ENCODE results near the gene EPRS1.
"Not testable (repeated sequence)": the region's sequence is repeated elsewhere in the genome, so short reads cannot be mapped to it uniquely, and the experiment has no call there.

EPRS1 gene

DNA sequence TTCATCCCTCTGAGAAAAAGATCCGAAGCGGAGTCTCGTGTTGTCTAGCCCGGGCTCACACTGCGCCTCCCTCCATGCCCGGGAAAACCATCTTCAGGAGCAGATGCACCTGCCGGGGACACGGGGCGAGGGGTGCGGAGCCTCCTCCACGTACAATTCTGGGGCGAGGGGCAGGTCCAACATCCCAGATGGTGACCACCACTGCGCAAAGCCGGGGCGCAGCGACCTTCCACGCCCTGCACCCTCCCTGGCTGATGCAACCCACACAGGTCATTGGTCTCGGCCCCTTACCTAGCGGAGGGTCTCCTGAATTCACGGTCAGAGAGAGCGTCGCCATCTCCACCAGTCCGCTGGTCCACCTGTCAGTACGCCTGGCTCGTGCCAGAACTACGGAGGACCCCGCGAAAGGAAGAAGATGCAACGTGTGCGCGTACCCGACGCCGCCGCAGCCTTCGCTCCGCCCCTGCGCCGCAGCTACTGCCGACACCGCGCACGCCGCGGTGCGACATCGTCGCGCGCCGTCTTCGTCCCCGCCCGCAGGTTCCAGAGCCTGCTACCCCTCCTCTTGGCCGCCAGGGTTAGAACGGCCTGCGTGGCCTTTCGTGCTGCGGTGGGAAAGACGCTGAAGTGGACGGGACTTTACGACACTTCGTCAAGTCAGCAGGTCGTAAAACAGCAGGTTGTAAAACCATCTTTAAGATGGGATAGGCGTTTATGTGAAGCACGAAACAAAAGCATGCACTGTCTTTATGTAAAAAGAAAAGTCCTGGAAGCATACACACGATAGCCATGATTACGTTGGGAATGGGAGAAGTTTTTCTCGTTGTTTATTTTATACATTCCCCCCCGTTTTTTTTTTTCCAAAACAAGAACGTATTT lies at the start of gene EPRS1:
Gene EPRS1, minus strand, starts transcription at position 454 of the 879 bp plus-strand sequence. Its CDS starts 117 bp downstream, at position 337.
- DNase-seq = peak; percentile 70

DNA sequence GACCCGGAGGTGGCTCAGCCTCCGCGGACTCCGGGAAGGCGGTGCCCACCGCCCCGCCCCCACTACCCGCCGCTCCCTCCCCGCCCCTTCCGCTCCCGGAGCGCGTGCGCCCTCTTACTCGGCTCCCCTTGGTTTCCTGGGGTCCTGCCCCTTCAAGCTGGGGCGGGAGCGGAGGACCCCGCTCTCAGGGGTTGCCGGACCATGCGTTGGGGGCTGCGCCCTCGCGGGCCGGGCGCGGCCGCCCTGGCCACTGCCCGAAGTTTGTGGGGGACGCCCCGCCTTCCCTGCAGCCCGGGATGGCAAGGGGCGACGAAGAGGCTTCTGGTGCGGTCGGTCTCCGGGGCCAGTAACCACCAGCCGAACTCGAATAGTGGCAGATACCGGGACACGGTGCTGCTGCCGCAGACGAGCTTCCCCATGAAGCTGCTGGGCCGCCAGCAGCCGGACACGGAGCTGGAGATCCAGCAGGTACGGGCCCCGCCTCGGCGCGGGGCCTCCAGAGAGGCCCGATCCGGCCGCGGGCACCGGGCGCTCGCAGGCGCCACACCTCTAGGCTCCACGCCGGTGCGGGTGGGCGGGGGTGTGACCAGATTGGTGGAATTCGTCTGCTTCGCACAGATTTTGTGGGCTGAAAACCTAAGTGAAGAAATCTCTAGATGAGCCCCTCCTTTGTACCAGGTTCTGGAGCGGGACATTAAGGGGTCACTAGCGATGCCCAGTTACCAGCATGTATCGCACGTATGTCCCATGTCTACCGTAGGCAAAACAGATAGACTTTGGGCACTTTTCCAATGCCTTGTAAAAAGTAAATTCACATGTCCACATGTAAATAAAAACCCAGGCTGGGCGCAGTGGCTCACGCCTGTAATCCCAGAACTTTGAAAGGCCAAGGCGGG lies 48.0 kb upstream of the EPRS1 start, which contains the start of gene IARS2:
Gene IARS2, plus strand, starts transcription at position 117 of the 896 bp plus-strand sequence. Its CDS starts 85 bp downstream, at position 202.
- no peak for DNase-seq

DNA sequence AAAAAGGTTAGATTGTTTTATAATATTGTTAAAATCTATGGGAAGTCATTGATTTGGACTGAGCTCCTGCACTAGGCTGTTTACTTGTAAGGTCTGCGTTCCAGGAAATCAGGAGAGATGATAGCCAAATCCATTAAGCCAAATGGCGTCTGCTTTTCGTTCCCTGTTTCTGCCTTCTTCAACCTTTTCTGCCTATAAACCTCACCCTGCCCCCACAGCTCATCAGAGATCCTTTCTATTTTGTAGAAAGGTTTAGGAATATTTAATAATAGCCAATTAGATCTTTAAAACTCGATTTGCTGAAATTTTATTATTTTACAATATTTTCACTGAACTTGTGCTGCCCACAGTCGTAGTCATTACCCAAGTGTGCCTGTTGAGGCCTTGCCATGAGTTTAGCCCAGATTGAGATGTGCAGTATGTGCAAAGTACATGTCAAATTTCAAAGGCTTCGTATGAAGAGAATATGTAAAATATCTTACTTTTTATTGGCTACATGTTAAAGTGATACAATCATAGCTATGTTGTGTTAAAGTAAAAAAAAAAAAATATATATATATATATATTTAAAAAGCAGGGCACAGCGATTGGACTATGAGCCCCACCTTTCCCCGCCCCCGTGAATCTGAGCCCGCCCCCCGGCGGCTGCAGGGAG lies 47.2 kb upstream of the EPRS1 start:
- DNase-seq = no peak

DNA sequence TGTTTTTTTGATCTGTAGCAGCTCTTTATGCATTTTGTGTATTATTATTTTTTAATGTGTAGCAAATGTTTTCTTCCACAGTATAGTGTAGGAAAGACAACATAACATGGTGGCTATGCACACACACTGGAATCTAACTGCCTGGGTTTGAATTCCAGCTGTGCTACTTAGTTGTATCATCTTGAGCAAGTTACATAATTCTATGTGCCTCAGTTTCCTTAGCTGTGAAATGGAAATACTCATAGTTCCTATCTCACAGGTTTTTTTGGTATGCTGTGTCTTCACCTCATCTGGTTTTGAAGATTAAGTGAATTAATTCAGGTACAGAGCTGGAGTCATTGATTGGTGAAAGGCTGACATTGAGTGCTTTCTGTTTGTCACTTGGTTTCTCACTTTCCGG lies 46.4 kb upstream of the EPRS1 start:
- DNase-seq = no peak

DNA sequence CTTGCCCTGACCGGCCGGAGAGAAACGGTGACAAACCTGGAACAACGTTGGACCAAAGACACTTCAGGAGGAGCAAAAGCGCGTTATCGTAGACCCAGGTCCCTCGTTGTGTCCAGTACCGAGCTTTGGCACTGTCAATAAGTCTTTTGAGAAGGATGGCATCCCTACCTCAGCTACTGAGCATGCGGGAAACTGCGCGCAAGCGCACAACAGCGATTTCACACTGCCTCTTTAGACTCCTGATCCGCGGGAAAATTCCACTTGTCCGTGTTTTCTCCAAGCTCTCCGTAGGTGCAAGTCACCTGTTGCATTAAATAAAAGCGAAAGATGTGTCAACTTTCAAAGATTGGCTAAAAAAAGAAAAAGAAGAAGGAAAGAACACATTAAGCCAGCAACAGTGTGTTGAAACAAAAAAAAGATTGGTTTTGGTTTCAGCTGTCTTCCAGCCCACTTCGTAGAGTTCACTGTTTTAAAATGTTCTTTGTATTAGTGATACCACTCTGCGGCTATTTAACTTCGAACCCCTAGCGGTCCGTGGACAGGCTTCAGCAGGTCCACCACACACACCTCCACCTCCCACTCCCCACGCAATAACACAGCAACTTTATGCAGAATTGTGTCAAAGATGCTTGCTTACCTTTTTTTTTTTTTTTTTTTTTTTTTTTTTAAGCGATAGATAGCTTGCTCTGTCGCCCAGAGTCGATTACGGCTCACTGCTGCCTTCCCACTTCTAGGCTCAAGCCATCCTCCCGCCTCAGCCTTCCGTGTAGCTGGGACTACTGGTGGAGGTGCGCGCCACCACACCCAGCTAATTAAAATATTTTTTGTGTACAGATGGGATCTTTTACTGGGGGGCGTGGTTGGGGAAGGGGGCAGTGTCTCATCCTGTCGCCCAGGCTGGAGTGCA lies 43.6 kb upstream of the EPRS1 start, which contains the start of gene BPNT1:
Gene BPNT1, minus strand, starts transcription at position 139 of the 907 bp plus-strand sequence. CDS start 9,942 bp downstream, outside the sequence.
- peak; percentile 62 for DNase-seq

DNA sequence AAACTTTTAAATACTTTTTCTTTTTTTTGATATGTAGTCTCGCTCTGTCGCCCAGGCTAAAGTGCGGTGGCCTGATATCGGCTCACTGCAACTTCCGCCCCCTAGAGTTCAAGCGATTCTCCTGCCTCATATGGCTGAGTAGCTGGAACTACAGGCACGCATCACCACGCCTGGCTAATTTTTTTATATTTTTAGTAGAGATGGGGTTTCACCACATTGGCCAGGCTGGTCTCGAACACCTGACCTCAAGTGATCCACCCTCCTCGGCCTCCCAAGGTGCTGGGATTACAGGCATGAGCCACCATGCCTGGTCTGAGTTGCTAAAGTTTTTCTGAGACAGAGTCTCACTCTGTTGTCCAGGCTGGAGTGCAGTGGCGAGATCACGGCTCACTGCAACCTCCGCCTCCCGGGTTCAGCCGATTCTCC lies 40.0 kb upstream of the EPRS1 start:
- DNase-seq = not testable (repeated sequence)

DNA sequence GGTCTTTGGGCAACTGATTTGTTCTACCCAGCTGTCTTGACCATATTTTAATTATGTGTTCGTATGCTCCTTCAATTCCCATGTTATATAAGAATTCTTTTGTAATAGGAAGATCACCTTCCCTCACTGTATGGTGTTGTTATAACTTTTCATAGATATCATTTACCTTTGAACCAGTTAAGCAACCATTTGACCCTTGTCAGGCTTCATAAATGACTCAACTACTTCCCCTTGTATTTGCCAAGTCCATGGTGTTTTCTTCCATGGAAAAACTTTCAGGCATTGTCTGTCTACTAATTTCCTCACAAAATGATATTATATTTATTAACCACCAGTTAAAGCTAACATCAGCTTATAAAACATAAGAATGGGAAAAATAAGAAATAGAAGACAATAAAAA lies 38.2 kb upstream of the EPRS1 start:
- no peak for DNase-seq

DNA sequence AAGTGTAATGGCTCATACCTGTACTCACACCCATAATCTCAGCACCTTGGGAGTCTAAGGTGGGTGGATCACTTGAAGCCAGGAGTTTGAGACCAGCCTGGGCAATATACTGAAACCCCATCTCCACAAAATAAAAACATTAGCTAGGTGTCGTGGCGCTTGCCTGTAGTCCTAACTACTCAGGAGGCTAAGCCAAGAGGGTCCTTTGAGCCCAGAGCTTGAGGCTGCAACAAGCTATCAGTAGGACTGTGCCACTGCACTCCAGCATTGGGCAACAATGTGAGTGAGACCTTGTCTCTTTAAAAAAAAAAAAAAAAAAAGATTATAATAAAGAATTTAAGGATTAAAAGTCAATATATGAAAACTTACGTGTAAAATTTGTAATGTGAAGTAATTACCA lies 31.6 kb upstream of the EPRS1 start:
- no peak for DNase-seq

DNA sequence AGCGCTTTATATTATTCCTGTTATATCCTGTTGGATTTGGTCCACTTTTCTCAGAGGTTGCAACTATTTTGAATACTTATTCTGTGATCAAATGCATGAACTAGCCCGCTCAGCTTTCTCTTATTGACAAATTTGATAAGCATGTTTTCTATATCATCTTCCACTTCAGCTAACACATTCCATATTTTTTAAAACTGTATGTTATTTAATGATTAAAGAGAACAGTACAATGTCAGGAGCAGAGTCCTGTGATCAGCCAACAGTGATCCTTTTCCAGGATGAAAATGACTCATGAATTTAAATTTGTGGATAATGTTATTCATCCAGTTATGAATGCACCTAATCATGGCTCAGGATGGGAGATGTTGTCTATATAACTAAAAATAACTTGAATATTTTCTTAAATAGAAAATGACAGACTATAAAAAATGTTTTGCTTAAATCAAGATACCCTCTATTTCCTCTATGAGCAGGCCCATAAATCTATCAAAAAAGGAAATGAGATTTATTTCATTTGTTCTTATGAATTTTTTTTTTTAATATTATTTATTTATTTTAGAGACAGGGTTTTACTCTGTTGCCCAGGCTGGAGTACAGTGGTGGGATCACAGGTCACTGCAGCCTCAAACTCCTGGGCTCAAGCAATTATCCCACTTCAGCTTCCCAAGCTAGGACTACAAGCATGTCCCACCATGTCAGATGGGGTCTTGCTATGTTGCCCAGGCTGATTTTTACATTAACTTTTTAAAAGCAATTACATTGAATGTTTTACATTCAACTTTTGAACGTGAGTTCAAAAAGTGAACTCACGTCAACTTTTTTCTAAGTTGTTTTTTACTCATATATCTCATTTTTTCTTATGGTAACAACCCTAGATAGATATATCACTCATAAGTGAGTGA lies 30.8 kb upstream of the EPRS1 start:
- no peak for DNase-seq

DNA sequence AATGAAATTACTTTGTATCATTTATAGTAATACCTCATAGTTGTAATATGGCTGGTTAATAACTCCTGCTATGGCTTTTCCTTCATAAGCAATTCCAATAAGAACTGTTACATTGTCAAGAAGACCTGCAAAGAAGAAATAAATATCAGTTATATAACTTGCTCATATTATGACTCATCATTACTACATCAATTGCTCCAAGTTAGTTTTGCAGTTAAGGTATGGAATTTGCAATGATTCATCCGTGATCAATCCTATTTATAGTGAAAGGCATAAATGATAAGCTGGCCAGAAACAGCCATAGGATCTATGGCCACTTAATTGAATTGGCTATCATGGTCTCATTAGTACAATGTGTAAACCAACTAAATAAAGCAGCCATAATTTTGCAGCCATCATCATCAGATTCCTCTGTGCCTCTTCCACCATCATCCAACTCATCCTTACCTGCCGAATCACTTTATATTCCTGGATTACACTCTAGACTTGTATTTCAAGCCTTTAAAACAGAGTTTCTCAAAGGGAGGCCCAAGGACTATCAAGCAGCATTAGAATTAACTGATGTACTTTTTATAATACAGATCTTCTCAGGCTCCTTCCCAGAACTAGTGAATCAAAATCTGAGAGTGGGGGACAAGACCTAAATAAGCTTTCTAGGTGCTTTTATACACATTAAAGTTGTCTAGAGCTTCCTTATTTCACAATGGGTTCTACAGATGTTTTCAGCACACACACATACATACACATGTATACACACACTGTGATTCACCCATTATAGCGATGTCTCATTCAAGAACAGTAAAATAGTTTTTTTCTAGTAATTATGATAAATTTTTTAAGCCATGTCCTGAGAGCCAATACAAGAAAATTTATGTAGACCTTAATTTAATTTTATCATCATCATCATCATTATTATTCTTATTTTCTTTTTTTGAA lies 21.2 kb upstream of the EPRS1 start:
- DNase-seq = no peak

DNA sequence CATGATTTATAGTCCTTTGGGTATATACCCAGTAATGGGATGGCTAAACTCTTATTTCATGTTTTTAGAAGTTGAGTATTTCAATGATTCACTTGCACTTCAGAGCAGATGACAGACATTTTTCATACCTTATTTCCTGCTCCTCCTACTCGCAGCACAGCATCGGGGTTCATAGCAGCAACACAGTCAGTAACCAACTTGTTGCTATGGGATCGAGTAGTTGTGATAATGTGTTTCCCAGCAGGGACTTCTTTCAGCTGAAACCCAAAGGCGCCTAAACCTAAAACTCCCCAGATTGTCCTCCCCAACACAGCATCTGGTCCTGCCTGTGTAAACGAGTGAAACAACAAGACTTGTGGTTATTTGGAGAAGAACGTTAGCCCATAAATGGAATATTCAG lies 16.3 kb upstream of the EPRS1 start:
- no peak for DNase-seq

DNA sequence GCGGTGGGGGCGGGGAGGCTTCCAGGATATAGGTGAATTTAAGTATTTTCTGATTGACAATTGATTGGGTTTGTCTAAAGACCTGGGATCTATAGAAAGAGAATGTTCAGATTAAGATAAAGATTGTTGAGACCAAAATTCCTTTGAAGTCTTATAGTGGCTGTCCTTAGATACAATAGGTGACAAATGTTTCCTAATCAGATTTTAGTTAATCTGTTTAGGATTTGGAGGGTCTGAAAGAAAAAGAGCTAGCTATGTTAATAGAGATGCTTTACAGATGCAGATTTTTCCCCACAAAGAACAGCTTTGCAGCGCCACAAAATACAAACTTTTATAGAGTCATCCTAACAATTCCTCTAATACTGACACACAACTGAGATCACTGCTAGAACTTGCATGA lies 14.6 kb upstream of the EPRS1 start:
- no peak for DNase-seq

DNA sequence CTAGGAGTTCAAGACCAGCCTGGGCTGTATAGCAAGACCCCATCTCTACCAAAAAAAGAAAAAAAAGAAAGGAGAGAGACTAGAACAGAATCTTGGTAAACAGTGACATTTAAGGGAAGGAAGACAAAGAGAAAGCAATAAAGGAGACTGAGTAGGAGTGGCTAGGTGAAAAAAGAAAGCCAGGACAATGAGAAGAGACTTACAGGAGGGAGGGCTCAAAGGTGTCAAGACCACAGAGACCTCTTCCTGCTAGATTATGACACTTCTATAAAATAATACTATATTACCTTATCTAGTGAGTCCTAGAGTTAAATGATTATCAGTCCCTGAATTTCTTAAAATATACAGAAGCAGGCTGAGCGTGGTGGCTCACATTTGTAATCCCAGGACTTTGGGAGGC lies 10.1 kb upstream of the EPRS1 start:
- DNase-seq = no peak

DNA sequence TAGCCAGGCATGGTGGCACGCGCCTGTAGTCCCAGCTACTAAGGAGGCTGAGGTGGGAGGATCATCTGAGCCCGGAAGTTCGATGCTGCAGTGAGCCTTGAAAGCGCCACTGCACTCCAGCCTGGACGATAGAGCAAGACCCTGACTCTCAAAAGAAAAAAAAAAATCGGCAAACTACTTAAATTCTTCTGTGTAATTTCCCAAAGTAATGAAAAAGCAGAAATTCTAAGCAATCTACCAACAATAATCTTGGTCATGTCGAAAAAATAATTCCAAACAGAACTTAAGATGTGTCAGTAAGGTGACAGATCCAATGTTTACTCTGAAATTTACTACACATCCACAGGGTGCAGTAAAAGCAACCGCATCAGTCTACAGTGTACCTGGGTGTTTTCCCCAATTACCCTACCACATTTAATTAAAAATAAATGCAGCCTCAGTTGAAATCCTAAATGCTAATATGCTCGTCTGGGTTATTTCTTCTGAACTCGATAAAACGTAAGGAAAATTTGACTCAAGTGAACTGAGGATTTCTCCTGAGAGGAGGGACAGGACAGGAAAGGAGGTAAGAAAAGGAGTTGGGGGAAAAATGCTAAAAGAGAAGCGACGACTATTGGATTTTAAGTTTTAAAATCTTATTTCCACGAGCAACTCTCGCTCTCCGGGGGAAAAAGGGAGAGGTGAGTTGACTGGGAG lies 801 bp downstream of the EPRS1 start:
- no peak for DNase-seq

DNA sequence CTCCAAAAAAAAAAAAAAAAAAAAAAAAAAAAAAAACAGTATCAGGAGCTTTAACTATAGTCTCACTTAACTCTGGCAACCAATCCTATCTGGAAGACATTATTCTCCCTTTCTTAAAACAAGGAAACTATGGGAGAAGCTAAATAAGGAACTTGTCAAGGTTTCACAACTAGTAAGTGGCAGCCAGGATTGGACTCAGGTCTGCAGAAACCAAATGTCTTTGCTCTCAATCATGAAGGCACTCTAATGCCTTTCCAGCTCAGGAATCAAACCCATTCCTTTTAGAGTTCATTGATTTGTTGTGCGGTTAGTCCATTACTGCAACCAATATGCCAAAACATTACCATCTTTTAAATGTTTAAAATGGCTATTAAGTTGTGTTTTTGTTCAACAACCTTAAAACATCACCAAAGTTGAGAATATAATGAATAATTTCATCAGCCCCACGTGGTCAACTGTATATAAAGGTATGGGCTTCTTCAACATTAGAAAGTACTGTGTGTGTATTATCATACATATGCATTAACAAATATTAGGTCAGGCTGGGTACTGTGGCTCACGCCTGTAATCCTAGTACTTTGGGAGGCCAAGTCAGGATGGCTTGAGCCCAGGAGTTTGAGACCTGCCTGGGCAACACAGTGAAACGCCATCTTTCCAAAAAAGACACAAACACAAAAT lies 1.5 kb downstream of the EPRS1 start:
- DNase-seq = no peak

DNA sequence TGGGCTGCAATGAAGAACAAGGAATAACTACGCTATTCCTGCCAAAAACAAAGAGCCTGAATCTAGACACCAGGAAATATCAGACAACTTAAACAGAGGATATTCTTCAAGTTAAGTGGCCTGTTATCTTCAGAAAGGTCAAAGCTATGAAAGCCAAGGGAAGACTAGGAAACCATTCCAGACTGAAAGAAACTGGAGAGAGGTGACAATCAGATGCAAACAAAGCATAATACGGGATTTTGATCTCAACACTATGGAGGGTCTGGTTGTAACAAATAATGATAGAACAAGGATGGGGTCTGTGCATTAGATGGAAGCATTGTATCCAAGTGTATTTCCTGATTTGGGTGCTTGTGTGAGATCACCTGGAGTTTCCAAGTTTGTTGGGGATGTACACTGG lies 2.7 kb downstream of the EPRS1 start:
- no peak for DNase-seq

DNA sequence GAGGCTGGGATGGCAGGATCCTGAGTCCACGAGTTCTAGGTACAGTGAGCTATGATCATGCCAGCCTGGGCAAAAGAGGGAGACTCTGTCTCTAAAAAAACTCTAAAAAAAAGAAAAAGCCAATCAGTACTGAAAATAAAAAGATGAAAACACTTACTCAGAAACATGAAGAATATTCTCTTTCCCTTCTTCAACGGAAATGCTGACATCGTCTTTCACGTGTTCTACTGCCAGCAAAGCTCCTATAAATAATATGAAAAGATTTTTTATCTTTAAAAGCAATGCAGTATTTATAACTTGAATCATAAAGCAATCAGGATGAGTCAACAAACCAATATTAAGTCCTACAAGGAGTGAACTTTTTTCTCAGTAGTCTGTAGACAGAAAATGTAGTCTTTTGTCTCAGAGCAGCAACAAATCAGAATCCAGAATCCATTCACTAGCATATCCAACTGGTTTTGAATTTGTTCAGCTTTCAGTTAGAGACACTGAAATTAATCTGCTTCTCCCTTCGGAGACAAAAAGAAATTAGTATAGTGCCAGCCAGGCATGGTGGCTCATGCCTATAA lies 6.2 kb downstream of the EPRS1 start:
- DNase-seq = no peak

DNA sequence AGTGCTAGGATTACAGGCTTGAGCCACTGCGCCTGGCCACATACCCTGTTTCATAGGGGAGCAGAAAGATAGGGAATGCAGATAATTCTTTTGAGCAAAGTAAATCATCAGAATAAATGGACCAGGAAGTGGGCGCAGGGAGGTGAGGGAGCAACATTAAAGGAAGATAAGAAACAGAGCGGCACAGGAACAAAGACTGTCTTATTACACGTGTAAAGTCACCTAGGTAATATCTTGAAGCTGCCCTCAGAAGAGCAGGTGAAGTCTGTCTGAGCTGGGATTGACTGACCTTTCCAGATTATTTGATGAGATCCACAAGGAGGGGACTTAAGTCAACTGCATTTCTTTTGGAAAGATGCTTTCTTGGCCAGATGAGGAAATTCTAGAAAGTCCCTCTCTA lies 7.7 kb downstream of the EPRS1 start:
- DNase-seq = no peak

Measured in NCI-H187 treated with DMSO at 0.1 percent for 48 hours (cell line).